ENCODE measurements around the gene DNAJA1.

DNA sequence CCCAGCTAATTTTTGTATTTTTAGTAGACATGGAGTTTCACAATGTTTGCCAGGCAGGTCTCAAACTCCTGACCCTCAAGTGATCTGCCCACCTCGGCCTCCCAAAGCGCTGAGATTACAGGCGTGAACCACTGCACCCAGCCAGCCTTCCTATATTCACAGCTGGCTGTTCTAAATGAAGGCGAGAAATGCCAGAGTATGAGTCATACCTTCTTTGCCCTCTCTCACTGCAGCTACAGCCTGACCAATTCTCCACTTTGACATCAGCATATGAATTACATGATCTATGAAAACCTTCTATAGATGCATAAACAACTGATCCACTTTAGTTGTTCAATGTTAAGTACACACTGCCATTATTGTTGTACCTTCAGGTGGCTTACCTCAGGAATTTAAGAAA is 38.1 kb upstream of the DNAJA1 start:
- TF ChIP-seq, protein P1, sequence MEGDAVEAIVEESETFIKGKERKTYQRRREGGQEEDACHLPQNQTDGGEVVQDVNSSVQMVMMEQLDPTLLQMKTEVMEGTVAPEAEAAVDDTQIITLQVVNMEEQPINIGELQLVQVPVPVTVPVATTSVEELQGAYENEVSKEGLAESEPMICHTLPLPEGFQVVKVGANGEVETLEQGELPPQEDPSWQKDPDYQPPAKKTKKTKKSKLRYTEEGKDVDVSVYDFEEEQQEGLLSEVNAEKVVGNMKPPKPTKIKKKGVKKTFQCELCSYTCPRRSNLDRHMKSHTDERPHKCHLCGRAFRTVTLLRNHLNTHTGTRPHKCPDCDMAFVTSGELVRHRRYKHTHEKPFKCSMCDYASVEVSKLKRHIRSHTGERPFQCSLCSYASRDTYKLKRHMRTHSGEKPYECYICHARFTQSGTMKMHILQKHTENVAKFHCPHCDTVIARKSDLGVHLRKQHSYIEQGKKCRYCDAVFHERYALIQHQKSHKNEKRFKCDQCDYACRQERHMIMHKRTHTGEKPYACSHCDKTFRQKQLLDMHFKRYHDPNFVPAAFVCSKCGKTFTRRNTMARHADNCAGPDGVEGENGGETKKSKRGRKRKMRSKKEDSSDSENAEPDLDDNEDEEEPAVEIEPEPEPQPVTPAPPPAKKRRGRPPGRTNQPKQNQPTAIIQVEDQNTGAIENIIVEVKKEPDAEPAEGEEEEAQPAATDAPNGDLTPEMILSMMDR (IDR thresholded peaks at IDR 0.05), result no peak
- no peak for TF ChIP-seq POLR2AphosphoS5 (IDR thresholded peaks at IDR 0.05)
- no peak for TF ChIP-seq EP300 (IDR thresholded peaks at IDR 0.05)
- no peak for TF ChIP-seq POLR2A (IDR thresholded peaks at IDR 0.05)

Data from suprapubic skin (tissue), 4 donors.